Loucy (cell line): ENCODE results near the gene NMU.

Source experiments
- CTCF ChIP-seq: fragments of 200-600 bp; sonication (generic); conservative IDR thresholded peaks from 2 replicates; pipeline ENCODE4 v1.5.1; 2014; ENCODE audit warnings: mild to moderate bottlenecking, antibody characterized with exemption, low read length
- EZH2phosphoT487 ChIP-seq: fragments of 200-600 bp; IDR thresholded peaks from 2 replicates; pipeline ENCODE4 v1.6.1; 2018; ENCODE audit warnings: antibody characterized with exemption, mild to moderate bottlenecking, moderate library complexity, borderline replicate concordance

- TF ChIP-seq CTCF (no peak), EZH2phosphoT487 (no peak)
Observed at GRCh38 chr4:55598641-55599040, 37.5 kb downstream of the NMU start.
